ENCODE measurements around the gene TMOD4.

The TMOD4 gene

GRCh38 chr1:151175041-151175741 lies 590 bp downstream of the TMOD4 start:
- Histone ChIP-seq H3K36me3 (ENCODE audit: low read depth) (peaks cover 39% of the 10 kb centered on the region), H3K4me1 (ENCODE audit: insufficient read depth, poor library complexity, severe bottlenecking) (no peaks in the 10 kb centered on the region), H3K4me3 (ENCODE audit: severe bottlenecking) (no peak overlapping the region), H3K9me3 (ENCODE audit: severe bottlenecking) (no peaks in the 10 kb centered on the region), H3K27ac (ENCODE audit: poor library complexity, severe bottlenecking) (no peak overlapping the region), H3K27me3 (ENCODE audit: insufficient read depth, poor library complexity, severe bottlenecking) (no peaks in the 10 kb centered on the region)
- TF ChIP-seq CTCF (IDR thresholded peaks at IDR 0.05; ENCODE audit: poor library complexity, severe bottlenecking), result no peak
- DNase-seq (ENCODE audit: low spot score) (no peak), ATAC-seq (ENCODE audit: low read depth) (no peak)

DNA sequence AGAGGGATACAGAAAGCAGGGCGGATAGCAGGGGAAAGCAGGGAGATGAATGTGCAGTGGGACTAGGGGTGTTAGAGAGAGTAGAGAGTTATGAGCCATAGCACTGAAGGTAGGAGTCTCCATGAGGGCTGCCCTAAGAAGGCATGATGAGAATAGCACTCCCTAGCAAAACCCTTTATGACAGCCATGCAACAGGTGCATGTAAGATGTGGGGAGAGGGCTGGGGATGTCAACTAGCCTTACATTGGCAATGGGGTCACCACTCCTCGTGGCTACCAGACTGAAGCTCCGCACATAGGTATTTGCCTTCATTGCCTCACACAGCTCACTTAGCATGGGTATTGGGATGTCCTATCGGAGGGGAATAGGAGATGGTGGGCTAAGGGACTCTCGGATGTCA lies 4.6 kb downstream of the TMOD4 start:
- no peak overlapping the region for H3K27ac ChIP-seq (ENCODE audit: poor library complexity, severe bottlenecking)
- no peaks in the 10 kb centered on the region for H3K9me3 ChIP-seq (ENCODE audit: severe bottlenecking)
- TF ChIP-seq CTCF (IDR thresholded peaks at IDR 0.05; ENCODE audit: poor library complexity, severe bottlenecking), result no peak
- no peak overlapping the region for H3K4me3 ChIP-seq (ENCODE audit: severe bottlenecking)
- no peaks in the 10 kb centered on the region for H3K4me1 ChIP-seq (ENCODE audit: insufficient read depth, poor library complexity, severe bottlenecking)
- ATAC-seq (ENCODE audit: low read depth) (no peak), DNase-seq (ENCODE audit: low spot score) (no peak)
- peaks cover 18% of the 10 kb centered on the region for H3K36me3 ChIP-seq (ENCODE audit: low read depth)
- H3K27me3 ChIP-seq (ENCODE audit: insufficient read depth, poor library complexity, severe bottlenecking), result no peaks in the 10 kb centered on the region

- Histone ChIP-seq H3K4me1 (ENCODE audit: insufficient read depth, poor library complexity, severe bottlenecking) (peaks cover 6% of the 10 kb centered on the region), H3K4me3 (ENCODE audit: severe bottlenecking) (peak overlapping the region; percentile 61), H3K9me3 (ENCODE audit: severe bottlenecking) (no peaks in the 10 kb centered on the region), H3K36me3 (ENCODE audit: low read depth) (peaks cover 19% of the 10 kb centered on the region), H3K27ac (ENCODE audit: poor library complexity, severe bottlenecking) (no peak overlapping the region), H3K27me3 (ENCODE audit: insufficient read depth, poor library complexity, severe bottlenecking) (no peaks in the 10 kb centered on the region)
- ATAC-seq (ENCODE audit: low read depth) (no peak), DNase-seq (ENCODE audit: low spot score) (no peak)
- no peak for TF ChIP-seq CTCF (IDR thresholded peaks at IDR 0.05; ENCODE audit: poor library complexity, severe bottlenecking)
These were observed 8.7 kb downstream of the TMOD4 start for GRCh38 chr1:151167116-151167515.

DNA sequence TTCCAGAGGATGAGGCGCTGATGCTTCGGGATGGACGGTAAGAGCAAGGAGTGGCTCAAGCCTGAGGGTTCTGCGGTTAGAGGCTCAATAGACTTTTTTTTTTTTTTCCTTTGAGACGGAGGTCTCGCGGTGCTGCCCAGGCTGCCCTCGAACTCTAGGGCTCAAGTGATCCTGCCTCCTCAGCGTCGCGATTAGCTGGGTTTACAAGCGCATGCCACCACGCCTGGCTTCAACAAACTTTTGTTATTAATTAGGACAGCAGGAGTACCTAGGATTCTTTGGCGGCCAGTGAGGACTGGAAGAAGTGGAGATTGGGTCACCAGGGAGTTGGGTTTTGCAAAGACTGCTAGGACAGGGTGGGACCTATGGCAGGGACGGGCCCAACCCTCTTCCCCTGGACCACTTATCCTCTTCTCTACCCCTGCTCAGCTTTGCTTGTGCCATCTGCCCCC lies 9.2 kb downstream of the TMOD4 start:
- H3K4me1 ChIP-seq (ENCODE audit: insufficient read depth, poor library complexity, severe bottlenecking), result peaks cover 6% of the 10 kb centered on the region
- H3K36me3 ChIP-seq (ENCODE audit: low read depth), result peaks cover 23% of the 10 kb centered on the region
- H3K27me3 ChIP-seq (ENCODE audit: insufficient read depth, poor library complexity, severe bottlenecking), result no peaks in the 10 kb centered on the region
- H3K9me3 ChIP-seq (ENCODE audit: severe bottlenecking), result no peaks in the 10 kb centered on the region
- no peak for DNase-seq (ENCODE audit: low spot score)
- H3K27ac ChIP-seq (ENCODE audit: poor library complexity, severe bottlenecking), result peak overlapping the region; percentile 53
- ATAC-seq (ENCODE audit: low read depth), result peak; percentile 39; the same call in 2 of the 3 replicates
- H3K4me3 ChIP-seq (ENCODE audit: severe bottlenecking), result peak overlapping the region; percentile 61
- TF ChIP-seq CTCF (IDR thresholded peaks at IDR 0.05; ENCODE audit: poor library complexity, severe bottlenecking), result no peak

All from RWPE2 (cell line).